Vagina (tissue), 2 donors: ENCODE results near the gene COASY.

Source experiments
- CTCF ChIP-seq, 3 experiments: fragments of 450-650 bp in 2 of 3; fragments of 200-600 bp in 1 of 3; sonication (generic) in 1 of 3; IDR thresholded peaks; one replicate each; pipeline ENCODE4 v1.5.1; 2017 to 2019; ENCODE audit warnings: antibody characterized with exemption in 3 of 3, mild to moderate bottlenecking in 2 of 3, moderate library complexity in 2 of 3
- POLR2A ChIP-seq, 2 donors: fragments of 450-650 bp; IDR thresholded peaks; one replicate each; pipeline ENCODE4 v1.6.1; 2017; ENCODE audit warnings: antibody characterized with exemption in 2 of 2, mild to moderate bottlenecking in 2 of 2, moderate library complexity in 2 of 2

GRCh38 chr17:42521666-42522262 lies 40.2 kb upstream of the COASY start:
- no peak for TF ChIP-seq POLR2A (IDR thresholded peaks at IDR 0.05)
- no peak for TF ChIP-seq CTCF (IDR thresholded peaks at IDR 0.05)
